Mammary epithelial cell (primary cell): Measurements from ENCODE around the gene HFE.

Experiments used
- EZH2 ChIP-seq: IDR thresholded peaks from 2 replicates; pipeline ENCODE4 v1.6.1; 2012; ENCODE audit warnings: low read length, inconsistent platforms, borderline replicate concordance
- TF ChIP-seq, protein P1 (sequence below), 2 donors: IDR thresholded peaks in 1 of 2; conservative IDR thresholded peaks in 1 of 2; 2 replicates each; pipeline ENCODE4 v1.5.1; 2011 to 2012; ENCODE audit warnings: inconsistent platforms in 2 of 2, low read length in 2 of 2, mild to moderate bottlenecking in 2 of 2, control low read depth in 1 of 2, low read depth in 1 of 2; ENCODE audit not compliant: insufficient read depth in 1 of 2; ENCODE audit errors: extremely low read depth in 1 of 2

DNA sequence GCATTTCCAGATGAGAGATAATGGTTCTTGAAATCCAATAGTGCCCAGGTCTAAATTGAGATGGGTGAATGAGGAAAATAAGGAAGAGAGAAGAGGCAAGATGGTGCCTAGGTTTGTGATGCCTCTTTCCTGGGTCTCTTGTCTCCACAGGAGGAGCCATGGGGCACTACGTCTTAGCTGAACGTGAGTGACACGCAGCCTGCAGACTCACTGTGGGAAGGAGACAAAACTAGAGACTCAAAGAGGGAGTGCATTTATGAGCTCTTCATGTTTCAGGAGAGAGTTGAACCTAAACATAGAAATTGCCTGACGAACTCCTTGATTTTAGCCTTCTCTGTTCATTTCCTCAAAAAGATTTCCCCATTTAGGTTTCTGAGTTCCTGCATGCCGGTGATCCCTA is 6.8 kb downstream of the HFE start:
- TF ChIP-seq, protein P1, sequence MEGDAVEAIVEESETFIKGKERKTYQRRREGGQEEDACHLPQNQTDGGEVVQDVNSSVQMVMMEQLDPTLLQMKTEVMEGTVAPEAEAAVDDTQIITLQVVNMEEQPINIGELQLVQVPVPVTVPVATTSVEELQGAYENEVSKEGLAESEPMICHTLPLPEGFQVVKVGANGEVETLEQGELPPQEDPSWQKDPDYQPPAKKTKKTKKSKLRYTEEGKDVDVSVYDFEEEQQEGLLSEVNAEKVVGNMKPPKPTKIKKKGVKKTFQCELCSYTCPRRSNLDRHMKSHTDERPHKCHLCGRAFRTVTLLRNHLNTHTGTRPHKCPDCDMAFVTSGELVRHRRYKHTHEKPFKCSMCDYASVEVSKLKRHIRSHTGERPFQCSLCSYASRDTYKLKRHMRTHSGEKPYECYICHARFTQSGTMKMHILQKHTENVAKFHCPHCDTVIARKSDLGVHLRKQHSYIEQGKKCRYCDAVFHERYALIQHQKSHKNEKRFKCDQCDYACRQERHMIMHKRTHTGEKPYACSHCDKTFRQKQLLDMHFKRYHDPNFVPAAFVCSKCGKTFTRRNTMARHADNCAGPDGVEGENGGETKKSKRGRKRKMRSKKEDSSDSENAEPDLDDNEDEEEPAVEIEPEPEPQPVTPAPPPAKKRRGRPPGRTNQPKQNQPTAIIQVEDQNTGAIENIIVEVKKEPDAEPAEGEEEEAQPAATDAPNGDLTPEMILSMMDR (conservative IDR thresholded peaks at IDR 0.05 in 1 of 2, IDR thresholded peaks at IDR 0.05 in 1 of 2; ENCODE audit: extremely low read depth in 1 of 2, insufficient read depth in 1 of 2, low read depth in 1 of 2, low read length in 2 of 2) = no peak
- TF ChIP-seq EZH2 = no peak
